Dedifferentiated amniotic fluid mesenchymal stem cell (primary cell): ENCODE data around the gene SIVA1.
A peak's percentile ranks its signal among the peaks of the same experiment; 100 is the strongest.

Experiments used
- DNase-seq: peaks from one replicate; pipeline ENCODE4 v3.0.0-alpha.2; 2016; ENCODE audit errors: extremely low spot score

SIVA1 gene, protein sequence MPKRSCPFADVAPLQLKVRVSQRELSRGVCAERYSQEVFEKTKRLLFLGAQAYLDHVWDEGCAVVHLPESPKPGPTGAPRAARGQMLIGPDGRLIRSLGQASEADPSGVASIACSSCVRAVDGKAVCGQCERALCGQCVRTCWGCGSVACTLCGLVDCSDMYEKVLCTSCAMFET

DNA sequence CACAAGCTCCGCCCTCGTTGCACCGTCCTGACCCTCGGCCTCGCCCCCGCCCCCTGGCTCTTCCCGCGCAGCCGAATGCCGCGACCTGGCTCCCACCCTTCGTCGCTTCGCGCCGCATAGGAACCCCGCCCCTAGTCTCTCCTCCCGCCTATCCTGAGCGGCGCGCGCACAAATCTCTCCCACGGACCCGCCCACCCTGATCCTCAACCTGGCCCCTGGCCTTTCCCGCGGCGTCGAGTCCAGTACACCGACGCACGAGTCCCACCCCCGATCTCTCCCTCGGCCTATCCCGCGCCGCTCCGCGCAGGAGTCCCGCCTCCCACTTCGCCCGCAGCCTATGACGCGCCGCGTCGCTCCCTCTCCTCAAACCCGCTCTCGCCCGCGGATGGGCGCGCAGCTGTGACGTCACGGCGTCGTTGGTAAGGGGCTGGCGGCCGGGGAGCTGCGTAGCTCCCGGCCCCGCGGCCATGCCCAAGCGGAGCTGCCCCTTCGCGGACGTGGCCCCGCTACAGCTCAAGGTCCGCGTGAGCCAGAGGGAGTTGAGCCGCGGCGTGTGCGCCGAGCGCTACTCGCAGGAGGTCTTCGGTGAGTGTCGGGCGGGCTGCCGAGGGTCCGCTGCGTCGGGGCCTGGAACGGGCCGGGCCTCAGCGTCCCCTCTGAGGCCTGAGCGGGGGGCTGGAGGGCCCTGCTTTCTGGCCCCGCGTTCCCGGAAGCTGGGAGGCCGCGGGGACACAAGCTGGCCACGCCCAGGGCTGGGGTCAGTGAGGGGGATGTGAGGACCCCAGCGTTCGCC is at the start of gene SIVA1:
TSS of gene SIVA1 (plus strand) at position 413 of the 793 bp plus-strand sequence. CDS start at position 468, 55 bp downstream.
- peak; percentile 99 for DNase-seq

DNA sequence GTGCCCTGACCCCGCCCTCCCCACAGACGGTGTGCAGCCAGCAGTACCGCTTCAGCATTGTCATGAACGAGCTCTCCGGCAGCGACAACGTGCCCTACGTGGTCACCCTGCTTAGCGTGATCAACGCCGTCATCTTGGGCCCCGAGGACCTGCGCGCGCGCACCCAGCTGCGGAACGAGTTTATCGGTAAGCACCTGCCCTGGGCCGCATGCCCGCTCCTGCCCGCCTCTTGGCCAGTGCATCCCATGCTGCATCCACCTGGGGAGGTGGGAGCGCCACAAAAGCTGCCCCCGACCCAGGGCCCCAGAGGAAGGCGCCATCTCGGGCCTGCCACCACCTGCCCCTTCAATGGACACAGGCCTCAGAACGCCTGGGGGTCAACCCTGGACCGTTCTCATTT is 49.7 kb upstream of the SIVA1 start:
- no peak for DNase-seq

DNA sequence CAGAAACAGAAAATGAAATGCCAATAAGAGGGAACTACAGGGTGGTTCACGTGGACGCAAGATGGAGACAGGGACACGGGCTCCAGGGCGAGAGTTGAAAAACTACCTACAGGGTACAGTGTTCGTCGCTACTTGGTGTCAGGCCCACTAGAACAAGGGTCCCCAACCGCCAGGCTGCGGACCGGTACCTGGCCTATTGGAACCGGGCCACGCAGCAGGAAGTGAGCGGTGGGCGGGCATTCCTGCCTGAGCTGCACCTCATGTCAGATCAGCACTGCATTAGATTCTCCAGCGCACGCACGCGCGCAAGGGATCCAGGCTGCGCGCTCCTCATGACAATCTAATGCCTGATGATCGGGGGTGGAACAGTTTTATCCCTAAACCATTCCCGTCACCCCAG is 48.7 kb upstream of the SIVA1 start:
- DNase-seq: no peak

DNA sequence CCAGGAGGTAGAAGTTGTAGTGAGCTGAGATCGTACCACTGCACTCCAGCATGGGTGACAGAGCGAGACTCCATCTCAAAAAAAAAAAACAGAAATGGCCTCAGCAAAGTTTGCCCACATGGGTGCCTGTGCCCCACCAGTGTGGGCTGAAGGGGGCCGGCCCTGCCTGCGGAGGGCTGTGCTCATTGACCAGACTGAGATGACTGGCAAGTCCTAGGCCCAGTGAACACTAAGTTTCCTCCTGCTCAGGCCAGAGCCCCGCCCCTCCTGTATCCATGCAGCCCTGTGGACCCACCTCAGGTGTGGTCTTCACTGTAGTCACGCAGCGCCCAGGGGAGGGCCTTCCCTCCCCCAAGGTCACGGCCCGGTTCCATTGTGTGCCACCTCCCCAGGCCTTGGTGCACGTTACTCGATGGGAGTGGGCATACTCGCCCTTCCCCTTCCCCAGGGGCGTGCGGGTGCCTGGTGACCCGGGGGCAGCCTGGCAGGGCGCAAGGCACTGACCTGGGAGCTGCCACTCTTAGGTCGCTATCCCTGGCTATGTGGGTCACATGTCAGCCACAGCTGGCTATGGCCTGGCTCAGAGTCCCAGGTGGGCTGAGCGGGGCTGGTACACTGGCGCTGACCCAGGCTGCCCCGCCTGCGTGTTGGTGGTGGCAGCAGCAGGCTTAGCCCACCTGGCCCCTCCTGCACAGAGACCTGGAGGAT is 47.5 kb upstream of the SIVA1 start:
- DNase-seq: no peak

DNA sequence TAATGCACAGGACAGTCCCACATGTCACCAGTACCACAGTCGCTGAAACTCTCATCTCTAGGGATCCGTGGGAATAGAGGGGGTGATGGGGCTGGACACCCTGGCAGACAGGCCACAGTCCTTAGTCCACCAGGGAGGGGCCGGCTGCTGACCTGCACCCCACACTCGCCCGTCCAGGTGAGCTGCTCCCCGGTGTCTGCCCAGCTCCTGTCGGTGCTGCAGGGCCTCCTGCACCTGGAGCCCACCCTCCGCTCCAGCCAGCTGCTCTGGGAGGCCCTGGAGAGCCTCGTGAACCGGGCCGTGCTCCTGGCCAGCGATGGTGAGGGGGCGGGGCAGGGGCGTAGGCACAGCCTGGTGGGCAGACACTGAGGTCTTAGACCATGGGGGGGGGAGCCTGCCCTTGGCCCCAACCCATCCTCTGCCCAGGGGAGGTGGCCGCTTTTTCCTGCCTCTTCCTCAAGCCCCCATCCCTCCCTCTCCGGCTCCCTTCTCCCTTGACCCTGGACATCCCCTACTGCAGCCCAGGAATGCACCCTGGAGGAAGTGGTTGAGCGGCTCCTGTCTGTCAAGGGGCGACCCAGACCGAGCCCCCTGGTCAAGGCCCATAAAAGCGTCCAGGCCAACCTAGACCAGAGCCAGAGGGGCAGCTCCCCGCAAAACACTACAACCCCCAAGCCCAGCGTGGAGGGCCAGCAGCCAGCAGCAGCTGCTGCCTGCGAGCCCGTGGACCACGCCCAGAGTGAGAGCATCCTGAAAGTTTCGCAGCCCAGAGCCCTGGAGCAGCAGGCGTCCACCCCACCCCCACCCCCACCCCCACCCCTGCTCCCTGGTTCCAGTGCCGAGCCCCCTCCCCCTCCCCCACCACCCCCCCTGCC is 46.0 kb upstream of the SIVA1 start:
- no peak for DNase-seq

DNA sequence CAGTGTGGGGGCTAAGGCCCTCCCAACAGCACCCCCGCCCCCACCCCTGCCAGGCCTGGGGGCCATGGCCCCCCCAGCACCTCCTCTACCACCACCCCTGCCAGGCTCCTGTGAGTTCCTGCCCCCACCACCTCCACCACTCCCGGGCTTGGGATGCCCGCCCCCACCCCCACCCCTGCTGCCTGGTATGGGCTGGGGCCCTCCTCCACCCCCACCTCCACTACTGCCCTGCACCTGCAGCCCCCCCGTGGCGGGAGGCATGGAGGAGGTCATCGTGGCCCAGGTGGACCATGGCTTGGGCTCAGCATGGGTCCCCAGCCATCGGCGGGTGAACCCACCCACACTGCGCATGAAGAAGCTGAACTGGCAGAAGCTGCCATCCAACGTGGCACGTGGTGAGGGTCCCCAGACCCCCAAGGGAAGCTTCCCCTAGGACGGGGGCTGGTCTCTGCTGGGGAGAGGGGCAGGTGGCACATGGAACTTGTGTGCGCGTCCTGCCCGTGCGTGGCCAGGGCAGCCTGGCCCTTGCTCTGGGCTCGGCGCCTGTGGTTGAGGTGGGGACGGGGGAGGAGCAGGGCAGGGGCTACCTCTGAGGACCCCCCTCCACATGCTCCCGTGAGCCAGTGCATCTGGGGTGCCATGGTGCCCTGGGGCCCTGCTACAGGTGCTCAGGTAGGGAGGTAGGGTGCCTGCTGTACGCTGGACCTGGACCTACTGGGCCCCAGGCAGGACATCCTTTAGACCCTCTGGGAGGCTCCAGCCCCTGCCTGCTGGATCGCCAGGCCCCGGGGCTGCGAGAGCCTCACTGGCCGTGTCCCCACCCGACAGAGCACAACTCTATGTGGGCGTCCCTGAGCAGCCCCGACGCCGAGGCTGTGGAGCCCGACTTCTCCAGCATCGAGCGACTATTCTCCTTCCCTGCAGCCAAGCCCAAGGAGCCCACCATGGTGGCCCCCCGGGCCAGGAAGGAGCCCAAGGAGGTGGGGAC is 45.0 kb upstream of the SIVA1 start:
- no peak for DNase-seq

DNA sequence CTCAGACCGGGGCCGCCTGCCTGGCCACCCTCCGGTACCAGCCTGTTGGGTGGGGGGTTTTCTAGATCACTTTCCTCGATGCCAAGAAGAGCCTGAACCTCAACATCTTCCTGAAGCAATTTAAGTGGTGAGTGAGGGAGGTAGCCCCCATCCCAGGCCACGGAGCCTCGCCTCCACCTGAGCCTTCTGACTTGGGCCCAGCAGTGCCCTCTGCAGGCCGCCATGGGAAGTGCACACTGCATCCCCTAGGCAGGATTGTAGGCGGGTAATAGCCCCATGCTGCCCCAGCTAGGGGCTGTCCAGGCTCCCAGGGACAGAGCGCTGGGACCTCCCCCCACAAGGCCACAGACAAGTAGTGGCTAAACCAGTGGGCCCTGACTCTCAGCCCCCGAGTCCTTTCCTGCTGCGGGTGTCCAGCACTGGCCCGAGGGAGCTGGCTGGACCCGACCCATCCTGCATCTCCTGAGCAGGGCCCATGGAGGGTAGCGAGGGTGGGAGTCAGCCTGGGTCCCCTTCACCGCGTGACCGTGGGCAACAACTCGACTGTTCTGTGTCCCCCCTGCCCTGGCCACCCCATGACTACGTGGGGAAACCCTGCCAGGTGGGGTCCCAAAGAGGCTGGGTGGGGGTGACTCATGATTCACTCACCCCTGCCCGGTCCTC is 44.2 kb upstream of the SIVA1 start:
- DNase-seq: peak; percentile 16

DNA sequence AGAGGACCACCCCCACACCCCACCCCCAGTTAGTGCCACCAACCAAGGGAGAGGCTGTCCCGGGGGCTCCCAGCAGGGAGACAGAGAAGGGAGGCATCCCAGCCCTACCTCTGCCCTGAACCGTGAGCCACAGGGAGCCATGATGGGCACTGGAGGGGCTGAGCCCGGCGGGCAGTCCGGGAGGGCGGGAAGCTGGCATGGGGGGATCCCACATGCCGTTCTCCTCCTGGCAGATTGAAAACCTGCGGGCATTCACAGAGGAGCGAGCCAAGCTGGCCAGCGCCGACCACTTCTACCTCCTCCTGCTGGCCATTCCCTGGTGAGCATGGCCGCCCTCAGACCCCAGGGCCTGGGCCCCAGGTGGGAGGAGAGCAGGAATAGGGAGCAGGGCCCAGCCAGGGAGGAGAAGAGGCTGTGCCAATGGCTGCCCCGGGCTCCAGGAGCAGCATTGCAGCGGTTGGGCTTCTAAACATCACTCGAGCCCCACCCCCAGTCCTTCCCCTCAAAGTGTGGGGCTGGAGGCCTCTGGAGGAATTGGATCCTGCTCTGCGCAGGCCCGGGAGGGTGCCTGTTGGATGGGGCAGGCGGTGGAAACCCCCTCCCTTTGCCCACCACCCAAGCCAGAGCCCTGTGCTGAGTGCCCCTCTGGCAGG is 43.4 kb upstream of the SIVA1 start:
- DNase-seq: no peak

DNA sequence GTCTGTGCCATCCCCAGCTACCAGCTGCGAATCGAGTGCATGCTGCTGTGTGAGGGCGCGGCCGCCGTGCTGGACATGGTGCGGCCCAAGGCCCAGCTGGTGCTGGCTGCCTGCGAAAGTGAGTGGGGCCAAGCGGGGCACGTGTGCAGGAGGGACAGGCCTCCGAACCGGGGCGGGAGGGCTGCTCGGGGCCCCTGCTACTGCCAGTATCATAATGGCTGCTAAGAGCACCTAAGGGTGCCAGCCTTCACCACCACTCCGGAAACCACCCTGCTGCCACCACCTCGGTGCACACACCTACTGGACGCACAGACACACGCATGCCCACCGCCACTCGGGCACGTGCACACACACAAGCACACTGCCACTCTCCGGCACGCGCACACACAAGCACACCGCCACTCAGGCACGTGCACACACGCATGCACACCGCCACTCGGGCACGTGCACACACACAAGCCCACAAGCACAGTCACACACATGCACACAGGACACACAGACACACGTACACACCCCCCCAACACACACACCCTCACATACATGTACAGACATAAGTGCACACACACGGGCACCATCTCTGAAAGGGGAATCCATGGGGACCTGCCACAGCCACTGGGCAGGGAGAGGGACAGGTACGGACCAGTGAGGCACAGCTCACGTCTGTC is 42.7 kb upstream of the SIVA1 start:
- DNase-seq: no peak

DNA sequence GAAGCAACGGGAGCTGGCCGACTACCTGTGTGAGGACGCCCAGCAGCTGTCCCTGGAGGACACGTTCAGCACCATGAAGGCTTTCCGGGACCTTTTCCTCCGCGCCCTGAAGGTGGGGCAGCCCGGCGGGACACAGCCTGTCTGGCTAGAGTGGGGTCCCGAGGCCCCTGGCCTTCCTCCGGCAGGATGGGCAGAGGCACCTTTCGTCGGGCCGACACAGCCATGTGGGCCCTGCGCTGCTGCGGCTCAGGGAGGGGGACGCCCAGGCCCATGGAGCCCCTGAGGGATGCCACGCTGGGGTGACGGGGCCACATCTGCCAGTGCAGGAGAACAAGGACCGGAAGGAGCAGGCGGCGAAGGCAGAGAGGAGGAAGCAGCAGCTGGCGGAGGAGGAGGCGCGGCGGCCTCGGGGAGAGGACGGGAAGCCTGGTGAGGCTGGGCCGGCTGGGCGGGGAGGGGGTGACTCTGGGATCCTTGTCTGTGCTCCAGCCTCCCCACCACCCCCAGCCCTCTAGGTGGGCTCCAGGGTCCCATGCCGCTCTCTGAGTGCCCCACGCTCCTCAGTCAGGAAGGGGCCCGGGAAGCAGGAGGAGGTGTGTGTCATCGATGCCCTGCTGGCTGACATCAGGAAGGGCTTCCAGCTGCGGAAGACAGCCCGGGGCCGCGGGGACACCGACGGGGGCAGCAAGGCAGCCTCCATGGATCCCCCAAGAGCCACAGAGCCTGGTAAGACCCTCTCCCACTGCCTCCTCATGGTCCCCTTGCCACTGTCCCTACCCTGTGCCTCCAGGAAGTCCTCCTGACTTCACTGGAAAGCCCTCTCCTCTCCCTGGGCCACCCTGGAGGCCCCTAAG is 39.8 kb upstream of the SIVA1 start:
- no peak for DNase-seq

DNA sequence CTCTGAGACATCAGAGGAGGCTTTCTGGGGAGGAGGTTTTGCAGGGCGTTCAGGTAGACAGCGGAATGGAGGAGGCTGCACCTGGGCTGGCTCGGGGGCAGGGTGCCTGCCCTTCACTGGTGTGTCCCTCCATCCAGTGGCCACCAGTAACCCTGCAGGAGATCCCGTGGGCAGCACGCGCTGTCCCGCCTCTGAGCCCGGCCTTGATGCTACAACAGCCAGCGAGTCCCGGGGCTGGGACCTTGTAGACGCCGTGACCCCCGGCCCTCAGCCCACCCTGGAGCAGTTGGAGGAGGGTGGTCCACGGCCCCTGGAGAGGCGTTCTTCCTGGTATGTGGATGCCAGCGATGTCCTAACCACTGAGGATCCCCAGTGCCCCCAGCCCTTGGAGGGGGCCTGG is 38.9 kb upstream of the SIVA1 start:
- DNase-seq: no peak

DNA sequence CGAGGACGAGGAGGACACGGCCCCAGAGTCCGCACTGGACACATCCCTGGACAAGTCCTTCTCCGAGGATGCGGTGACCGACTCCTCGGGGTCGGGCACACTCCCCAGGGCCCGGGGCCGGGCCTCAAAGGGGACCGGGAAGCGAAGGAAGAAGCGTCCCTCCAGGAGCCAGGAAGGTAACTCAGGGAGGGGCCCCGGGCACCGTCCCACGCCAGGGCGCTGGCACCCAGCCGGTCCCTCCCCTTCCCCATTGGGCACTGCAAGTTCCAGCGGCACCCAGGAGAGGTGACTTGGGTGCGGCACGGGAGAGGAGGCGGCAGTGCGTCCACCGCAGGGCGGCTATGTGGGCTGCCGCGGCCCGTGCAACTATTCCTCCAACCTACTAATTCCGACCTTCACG is 38.3 kb upstream of the SIVA1 start:
- no peak for DNase-seq

DNA sequence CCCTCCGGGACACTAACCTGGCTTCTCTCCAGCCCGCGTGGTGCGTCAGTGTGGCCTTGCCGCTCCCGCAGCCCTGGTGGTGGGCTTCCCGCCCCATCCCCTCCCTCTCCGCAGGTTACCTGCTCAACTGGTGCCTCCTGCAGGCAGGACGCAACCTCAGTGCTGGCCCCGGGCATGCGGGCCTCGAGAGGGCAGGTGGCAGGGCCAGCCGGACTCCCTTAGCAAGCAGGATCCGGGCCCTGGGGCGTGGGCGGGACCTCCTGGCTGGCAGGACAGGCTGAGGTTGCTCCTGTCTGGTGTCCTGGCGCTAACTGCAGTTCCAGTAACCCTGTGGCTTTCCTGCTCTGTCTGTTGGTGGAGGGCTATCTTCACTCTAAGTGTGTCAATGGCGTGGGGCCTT is 37.5 kb upstream of the SIVA1 start:
- DNase-seq: no peak

DNA sequence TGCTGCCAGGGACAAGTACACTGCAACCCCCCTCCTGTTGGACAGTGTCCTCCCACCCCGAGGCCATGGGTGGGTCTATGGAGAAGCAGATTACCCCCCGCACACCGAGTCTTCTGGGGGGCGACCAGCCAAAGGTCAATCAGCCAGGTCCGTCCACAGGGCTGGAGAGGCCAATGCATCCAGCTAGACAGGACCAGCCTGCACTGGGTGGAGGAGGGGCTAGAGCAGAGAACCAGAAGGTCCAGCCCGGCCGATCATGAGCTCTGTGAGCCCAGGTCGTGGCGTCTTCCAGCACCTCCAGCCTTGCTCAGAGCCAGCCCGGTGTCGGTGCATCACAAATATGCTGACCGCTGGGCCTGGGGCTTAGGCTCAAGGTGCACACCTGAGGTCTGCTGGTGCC is 37.1 kb upstream of the SIVA1 start:
- DNase-seq: no peak

DNA sequence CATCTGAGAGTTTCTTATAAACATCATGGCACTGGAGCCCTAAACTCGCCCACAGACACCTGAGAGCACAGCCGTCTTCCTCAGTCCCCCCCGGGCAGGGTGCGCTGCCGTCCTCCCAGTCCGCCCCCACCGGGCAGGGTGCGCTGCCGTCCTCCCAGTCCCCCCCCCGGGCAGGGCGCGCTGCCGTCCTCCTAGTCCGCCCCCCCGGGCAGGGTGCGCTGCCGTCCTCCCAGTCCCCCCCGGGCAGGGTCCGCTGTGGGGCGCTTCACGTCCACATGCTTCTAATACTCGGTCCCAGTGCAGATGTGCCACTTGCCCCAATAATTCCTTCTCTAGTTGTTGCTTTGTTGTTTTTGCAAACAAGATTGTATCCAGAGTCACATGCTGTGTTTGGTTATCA is 35.8 kb upstream of the SIVA1 start:
- no peak for DNase-seq

DNA sequence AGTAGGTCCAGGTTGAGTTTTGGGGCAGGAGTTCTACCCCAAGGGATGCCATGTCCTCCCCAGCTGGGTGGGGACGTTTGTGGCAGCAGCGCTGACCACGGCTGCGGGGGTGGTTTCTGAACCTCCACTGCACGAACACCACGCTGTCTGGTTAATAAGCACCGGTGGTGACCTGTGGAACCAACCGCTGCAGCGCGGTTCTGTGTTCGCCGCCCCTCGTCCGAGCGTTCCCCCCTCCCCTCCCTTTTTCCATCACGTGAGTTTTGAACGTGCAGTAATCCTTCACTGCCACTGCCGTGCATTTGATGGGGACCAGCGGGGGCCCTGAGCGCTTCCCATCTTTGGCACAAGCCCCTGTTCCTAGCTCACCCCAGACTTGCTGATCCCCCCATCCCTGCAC is 35.3 kb upstream of the SIVA1 start:
- DNase-seq: no peak

DNA sequence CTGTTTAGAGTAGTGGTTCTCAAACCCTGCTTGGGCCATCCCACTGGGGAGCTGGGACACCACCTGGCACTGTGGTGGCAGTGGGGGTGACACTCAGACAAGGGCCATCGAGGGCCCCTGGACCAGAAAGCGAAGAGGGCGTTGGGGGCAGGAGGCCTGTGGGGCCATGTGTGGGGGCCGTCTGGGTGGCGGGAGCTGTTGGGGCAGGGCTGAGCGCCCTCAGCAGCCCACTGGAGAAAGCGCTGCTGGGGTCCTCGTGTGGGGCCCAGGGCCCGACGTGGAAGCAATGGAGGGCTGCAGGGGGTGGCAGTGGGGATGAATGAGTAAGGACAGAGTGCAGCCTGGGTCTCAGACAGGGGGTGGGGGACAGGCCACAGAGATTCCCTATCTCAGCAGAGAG is 34.8 kb upstream of the SIVA1 start:
- no peak for DNase-seq

DNA sequence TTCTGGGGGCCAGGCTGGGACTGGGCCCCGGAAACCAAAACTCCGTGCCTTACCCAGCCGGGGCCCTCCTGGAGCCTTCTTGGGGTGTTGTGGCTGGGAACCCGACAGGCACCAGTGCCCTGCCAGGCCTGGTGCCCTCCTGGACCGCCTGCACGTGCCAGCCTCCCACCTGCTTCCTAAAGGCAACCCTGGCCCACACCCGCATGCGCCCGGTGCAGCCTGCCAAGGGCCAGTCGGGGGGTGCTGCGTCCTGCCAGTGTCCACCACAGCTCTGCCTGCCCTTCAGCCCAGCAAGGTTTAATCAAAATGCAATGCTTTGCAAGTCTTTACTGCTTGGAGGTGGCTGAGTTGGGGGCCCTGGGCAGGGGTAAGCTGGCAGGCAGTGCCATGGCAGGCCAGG is 34.1 kb upstream of the SIVA1 start:
- DNase-seq: no peak
